K562 (cell line): Measurements from ENCODE around the gene BEST2. TPM values are rescaled to one million over a fixed set of nuclear protein-coding genes. Genes with fewer than 3 reads are reported as not detected.

Experiments used
- GATAD2B ChIP-seq: fragments of 450-650 bp; IDR thresholded peaks from 2 replicates; pipeline ENCODE4 v1.6.1; 2017; ENCODE audit warnings: mild to moderate bottlenecking, borderline replicate concordance
- HMGN3 ChIP-seq: IDR thresholded peaks from 2 replicates; pipeline ENCODE4 v1.6.1; 2011; ENCODE audit warnings: borderline replicate concordance, low read depth, mild to moderate bottlenecking, mixed read lengths, low read length; ENCODE audit not compliant: insufficient read length; ENCODE audit errors: extremely low read depth
- MTA3 ChIP-seq: fragments of 450-650 bp; formaldehyde crosslinking; IDR thresholded peaks from 2 replicates; pipeline ENCODE4 v1.6.1; 2017; ENCODE audit warnings: mild to moderate bottlenecking, borderline replicate concordance
- NR3C1 ChIP-seq: sonication (generic); formaldehyde crosslinking; IDR thresholded peaks from 2 replicates; pipeline ENCODE4 v1.8.1; 2022; ENCODE audit warnings: missing genetic modification reagents
- TAF7 ChIP-seq: fragments of 450-650 bp; IDR thresholded peaks from 2 replicates; pipeline ENCODE4 v1.6.1; 2016; ENCODE audit warnings: missing genetic modification characterization, missing compliant biosample characterization
- ZFX ChIP-seq: sonication (generic); formaldehyde crosslinking; IDR thresholded peaks from 2 replicates; pipeline ENCODE4 v1.8.0; 2022; ENCODE audit warnings: mild to moderate bottlenecking, missing genetic modification reagents, moderate library complexity
- ZNF143 ChIP-seq: sonication (generic); formaldehyde crosslinking; IDR thresholded peaks from 2 replicates; pipeline ENCODE4 v1.9.0; 2022; ENCODE audit warnings: mild to moderate bottlenecking, missing genetic modification reagents
- ZNF165 ChIP-seq: fragments of 250-450 bp; sonication (Bioruptor Pico); IDR thresholded peaks from 2 replicates; pipeline ENCODE4 v1.4.0; 2020; ENCODE audit warnings: borderline replicate concordance
- ZNF384 ChIP-seq: IDR thresholded peaks from 2 replicates; pipeline ENCODE4 v1.6.1; 2012; ENCODE audit warnings: low read depth, low read length, improper control_type of control experiment
- ZNF408 ChIP-seq: fragments of 250-450 bp; sonication (Bioruptor Pico); IDR thresholded peaks from 2 replicates; pipeline ENCODE4 v1.4.0; 2020; ENCODE audit warnings: low read depth, mild to moderate bottlenecking, moderate library complexity
- polyA plus RNA-seq, 8 experiments: library from polyadenylated mRNA; depleted of rRNA in 4 of 8; stranded (reverse) in 5 of 8; unstranded in 3 of 8; fragments of >200 nt; fragmentation: Nextera tagmentation in 2 of 8; fragmentation: Illumina TruSeq in 1 of 8; extraction: Ambion mirVana in 2 of 8; extraction: Trizol in 1 of 8; gene quantifications; 2 replicates each; pipeline versions ENCODE4 v1.2.1 to v1.2.3, GENCODE V29; 2011 to 2014; ENCODE audit warnings: inconsistent platforms in 1 of 8, missing spikeins in 1 of 8
- total RNA-seq, 7 experiments: library from RNA; depleted of rRNA in 6 of 7; stranded (reverse); fragments of >200 nt in 6 of 7; fragmentation: Illumina TruSeq in 2 of 7; extraction: Trizol in 2 of 7; gene quantifications; 2 replicates each; pipeline versions ENCODE4 v1.2.1 to v1.2.3, GENCODE V29; 2011 to 2021; ENCODE audit warnings: low replicate concordance in 1 of 7
- TF ChIP-seq, protein P1 (sequence below), 2 experiments: fragments of 450-650 bp in 1 of 2; sonication (generic) in 1 of 2; formaldehyde crosslinking in 1 of 2; IDR thresholded peaks; 2 replicates each; pipeline versions ENCODE4 v1.7.1 to v1.9.0; 2016 to 2022; ENCODE audit warnings: inconsistent platforms in 1 of 2, mild to moderate bottlenecking in 1 of 2, missing genetic modification reagents in 1 of 2
- TF ChIP-seq, protein P2 (sequence below): sonication (generic); formaldehyde crosslinking; IDR thresholded peaks from 2 replicates; pipeline ENCODE4 v1.8.0; 2022; ENCODE audit warnings: missing genetic modification reagents, mild to moderate bottlenecking, borderline replicate concordance
- TF ChIP-seq, protein P3 (sequence below): IDR thresholded peaks from 2 replicates; pipeline ENCODE4 v1.6.1; 2014; ENCODE audit warnings: antibody characterized with exemption
- TF ChIP-seq, protein P4 (sequence below): fragments of 450-650 bp; conservative IDR thresholded peaks from 2 replicates; pipeline ENCODE4 v1.6.1; 2016; ENCODE audit warnings: missing genetic modification characterization, low read depth, mild to moderate bottlenecking, missing compliant biosample characterization, moderate library complexity

Gene BEST2
- total and polyA plus RNA-seq, 9 of the 15 experiments (the other 6 are each of a cell fraction or from before 2014, with no cell fraction given), result not detected

DNA sequence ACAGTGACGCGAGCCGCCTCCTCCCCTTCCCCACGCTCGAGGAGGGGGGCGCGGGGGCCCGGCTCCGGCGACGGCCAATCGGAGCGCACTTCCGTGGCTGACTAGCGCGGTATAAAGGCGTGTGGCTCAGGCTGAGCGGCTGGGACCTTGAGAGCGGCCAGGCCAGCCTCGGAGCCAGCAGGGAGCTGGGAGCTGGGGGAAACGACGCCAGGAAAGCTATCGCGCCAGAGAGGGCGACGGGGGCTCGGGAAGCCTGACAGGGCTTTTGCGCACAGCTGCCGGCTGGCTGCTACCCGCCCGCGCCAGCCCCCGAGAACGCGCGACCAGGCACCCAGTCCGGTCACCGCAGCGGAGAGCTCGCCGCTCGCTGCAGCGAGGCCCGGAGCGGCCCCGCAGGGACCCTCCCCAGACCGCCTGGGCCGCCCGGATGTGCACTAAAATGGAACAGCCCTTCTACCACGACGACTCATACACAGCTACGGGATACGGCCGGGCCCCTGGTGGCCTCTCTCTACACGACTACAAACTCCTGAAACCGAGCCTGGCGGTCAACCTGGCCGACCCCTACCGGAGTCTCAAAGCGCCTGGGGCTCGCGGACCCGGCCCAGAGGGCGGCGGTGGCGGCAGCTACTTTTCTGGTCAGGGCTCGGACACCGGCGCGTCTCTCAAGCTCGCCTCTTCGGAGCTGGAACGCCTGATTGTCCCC lies 39.9 kb downstream of the BEST2 start, which contains the start of gene JUNB (continued):
- TF ChIP-seq, protein P1, sequence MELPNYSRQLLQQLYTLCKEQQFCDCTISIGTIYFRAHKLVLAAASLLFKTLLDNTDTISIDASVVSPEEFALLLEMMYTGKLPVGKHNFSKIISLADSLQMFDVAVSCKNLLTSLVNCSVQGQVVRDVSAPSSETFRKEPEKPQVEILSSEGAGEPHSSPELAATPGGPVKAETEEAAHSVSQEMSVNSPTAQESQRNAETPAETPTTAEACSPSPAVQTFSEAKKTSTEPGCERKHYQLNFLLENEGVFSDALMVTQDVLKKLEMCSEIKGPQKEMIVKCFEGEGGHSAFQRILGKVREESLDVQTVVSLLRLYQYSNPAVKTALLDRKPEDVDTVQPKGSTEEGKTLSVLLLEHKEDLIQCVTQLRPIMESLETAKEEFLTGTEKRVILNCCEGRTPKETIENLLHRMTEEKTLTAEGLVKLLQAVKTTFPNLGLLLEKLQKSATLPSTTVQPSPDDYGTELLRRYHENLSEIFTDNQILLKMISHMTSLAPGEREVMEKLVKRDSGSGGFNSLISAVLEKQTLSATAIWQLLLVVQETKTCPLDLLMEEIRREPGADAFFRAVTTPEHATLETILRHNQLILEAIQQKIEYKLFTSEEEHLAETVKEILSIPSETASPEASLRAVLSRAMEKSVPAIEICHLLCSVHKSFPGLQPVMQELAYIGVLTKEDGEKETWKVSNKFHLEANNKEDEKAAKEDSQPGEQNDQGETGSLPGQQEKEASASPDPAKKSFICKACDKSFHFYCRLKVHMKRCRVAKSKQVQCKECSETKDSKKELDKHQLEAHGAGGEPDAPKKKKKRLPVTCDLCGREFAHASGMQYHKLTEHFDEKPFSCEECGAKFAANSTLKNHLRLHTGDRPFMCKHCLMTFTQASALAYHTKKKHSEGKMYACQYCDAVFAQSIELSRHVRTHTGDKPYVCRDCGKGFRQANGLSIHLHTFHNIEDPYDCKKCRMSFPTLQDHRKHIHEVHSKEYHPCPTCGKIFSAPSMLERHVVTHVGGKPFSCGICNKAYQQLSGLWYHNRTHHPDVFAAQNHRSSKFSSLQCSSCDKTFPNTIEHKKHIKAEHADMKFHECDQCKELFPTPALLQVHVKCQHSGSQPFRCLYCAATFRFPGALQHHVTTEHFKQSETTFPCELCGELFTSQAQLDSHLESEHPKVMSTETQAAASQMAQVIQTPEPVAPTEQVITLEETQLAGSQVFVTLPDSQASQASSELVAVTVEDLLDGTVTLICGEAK (IDR thresholded peaks at IDR 0.05), result no peak
- TF ChIP-seq, protein P1 (CRISPR knock-in tag; IDR thresholded peaks at IDR 0.05), result no peak
- TF ChIP-seq ZNF143 (CRISPR knock-in tag) (no peak), HMGN3 (peak; percentile 97), NR3C1 (CRISPR knock-in tag) (peak; percentile 83; the same call in 1 of the 2 replicates), MTA3 (peak; percentile 99), ZFX (CRISPR knock-in tag) (peak; percentile 85), TAF7 (tag) (peak; percentile 91), ZNF408 (no peak), GATAD2B (peak; percentile 79), ZNF165 (CRISPR knock-in tag) (no peak), ZNF384 (no peak; the same call in 1 of the 2 replicates)
- TF ChIP-seq, protein P2, sequence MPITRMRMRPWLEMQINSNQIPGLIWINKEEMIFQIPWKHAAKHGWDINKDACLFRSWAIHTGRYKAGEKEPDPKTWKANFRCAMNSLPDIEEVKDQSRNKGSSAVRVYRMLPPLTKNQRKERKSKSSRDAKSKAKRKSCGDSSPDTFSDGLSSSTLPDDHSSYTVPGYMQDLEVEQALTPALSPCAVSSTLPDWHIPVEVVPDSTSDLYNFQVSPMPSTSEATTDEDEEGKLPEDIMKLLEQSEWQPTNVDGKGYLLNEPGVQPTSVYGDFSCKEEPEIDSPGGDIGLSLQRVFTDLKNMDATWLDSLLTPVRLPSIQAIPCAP (CRISPR knock-in tag), result no peak; the same call in 1 of the 2 replicates
- TF ChIP-seq, protein P3, sequence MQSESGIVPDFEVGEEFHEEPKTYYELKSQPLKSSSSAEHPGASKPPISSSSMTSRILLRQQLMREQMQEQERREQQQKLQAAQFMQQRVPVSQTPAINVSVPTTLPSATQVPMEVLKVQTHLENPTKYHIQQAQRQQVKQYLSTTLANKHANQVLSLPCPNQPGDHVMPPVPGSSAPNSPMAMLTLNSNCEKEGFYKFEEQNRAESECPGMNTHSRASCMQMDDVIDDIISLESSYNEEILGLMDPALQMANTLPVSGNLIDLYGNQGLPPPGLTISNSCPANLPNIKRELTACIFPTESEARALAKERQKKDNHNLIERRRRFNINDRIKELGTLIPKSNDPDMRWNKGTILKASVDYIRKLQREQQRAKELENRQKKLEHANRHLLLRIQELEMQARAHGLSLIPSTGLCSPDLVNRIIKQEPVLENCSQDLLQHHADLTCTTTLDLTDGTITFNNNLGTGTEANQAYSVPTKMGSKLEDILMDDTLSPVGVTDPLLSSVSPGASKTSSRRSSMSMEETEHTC, result peak; percentile 17; the same call in 1 of the 2 replicates
- TF ChIP-seq, protein P4, sequence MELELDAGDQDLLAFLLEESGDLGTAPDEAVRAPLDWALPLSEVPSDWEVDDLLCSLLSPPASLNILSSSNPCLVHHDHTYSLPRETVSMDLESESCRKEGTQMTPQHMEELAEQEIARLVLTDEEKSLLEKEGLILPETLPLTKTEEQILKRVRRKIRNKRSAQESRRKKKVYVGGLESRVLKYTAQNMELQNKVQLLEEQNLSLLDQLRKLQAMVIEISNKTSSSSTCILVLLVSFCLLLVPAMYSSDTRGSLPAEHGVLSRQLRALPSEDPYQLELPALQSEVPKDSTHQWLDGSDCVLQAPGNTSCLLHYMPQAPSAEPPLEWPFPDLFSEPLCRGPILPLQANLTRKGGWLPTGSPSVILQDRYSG (tag), result no peak
